Measurements from ENCODE around the gene ANAPC5.

ANAPC5 gene

DNA sequence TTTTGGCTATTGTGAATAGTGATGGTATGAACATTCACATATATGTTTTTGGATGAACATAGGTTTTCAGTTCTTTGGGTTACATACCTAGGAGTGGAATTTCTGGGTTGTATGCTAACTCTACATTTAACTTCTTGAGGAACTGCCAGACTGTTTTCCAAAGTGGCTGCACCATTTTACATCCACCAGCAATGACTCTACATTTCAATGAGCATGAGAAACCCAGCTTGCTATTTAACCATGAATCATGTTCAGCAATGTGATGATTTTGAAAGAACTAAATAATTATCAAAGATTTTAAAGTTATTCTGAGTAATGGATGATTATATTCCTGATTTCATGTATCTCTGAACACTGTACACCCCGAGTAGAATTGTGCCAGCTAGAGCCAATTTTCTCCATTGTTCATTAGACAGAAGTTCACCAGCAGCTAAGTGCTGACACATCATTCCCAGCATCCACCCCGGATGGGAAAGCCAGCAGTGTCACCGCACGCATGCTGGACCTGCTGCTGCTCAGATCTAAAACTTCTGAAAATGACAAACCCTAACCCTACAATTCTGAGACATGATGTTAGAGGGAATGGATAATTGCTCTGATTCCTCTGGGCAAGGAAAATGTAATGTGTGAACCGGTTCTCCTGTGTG lies 13.3 kb upstream of the ANAPC5 start:
- TF ChIP-seq, protein P1, sequence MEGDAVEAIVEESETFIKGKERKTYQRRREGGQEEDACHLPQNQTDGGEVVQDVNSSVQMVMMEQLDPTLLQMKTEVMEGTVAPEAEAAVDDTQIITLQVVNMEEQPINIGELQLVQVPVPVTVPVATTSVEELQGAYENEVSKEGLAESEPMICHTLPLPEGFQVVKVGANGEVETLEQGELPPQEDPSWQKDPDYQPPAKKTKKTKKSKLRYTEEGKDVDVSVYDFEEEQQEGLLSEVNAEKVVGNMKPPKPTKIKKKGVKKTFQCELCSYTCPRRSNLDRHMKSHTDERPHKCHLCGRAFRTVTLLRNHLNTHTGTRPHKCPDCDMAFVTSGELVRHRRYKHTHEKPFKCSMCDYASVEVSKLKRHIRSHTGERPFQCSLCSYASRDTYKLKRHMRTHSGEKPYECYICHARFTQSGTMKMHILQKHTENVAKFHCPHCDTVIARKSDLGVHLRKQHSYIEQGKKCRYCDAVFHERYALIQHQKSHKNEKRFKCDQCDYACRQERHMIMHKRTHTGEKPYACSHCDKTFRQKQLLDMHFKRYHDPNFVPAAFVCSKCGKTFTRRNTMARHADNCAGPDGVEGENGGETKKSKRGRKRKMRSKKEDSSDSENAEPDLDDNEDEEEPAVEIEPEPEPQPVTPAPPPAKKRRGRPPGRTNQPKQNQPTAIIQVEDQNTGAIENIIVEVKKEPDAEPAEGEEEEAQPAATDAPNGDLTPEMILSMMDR (conservative IDR thresholded peaks at IDR 0.05; ENCODE audit: low read depth), result no peak
- ChIA-PET CTCF (interaction anchor here (0.6 kb wide), 1 partner anchor 84 kb away, joined by 4 read pairs; no protein-coding TSS in a partner anchor), POLR2A (ENCODE audit: low non-redundant PET) (interaction anchor here (0.6 kb wide), 1 partner anchor 32 kb away, joined by 6 read pairs; no protein-coding TSS in a partner anchor)
- no peak overlapping the region for H3K27ac ChIP-seq
- DNase-seq (ENCODE audit: low spot score), result no peak

DNA sequence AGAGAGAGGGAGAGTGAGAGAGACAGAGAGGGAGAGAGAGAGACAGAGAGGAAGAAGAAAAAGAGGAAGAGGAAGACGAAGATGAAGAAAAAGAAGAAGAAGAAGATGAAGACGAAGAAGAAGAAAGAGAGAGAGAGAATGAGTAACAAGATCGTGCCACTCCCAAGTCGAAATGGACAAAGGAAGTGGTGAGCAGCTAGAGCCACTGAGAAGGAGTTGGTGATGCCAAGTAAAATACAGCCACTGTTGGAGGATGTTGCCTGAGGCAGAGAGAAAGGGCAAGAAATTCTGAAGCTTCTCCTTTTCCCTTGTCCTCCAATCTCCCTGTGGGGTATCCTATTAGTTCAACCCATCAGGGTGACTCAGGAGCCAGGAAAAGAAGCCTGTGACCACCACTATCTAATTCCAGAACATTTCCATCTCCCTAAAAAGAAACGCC lies 12.5 kb upstream of the ANAPC5 start:
- POLR2A ChIA-PET (ENCODE audit: low non-redundant PET), result no interaction called here
- CTCF ChIA-PET, result no interaction called here
- H3K27ac ChIP-seq, result no peak overlapping the region
- TF ChIP-seq, protein P1 (conservative IDR thresholded peaks at IDR 0.05; ENCODE audit: low read depth), result no peak
- DNase-seq (ENCODE audit: low spot score), result no peak

DNA sequence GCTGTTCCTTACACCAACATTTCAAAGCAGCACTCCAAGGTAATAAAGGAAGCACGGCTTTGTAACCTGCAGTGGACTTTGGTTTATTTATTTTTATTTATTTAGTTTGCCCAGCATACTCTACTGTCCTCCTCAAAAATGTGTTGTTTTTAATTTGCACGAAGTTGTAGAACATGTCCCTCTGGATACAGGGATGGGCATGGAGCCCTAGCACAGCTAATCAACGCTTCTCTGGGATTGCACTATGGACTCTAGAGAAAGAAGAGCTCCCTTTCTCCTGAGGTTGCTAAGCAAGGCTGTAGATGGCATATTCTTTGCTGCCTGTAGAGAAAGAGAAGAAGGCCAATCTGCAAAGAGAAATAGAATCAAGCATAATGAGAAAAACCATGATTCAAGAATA lies 5.9 kb upstream of the ANAPC5 start:
- CTCF ChIA-PET, result no interaction called here
- DNase-seq (ENCODE audit: low spot score), result no peak
- H3K27ac ChIP-seq, result no peak overlapping the region
- TF ChIP-seq, protein P1 (conservative IDR thresholded peaks at IDR 0.05; ENCODE audit: low read depth), result no peak
- POLR2A ChIA-PET (ENCODE audit: low non-redundant PET), result no interaction called here

DNA sequence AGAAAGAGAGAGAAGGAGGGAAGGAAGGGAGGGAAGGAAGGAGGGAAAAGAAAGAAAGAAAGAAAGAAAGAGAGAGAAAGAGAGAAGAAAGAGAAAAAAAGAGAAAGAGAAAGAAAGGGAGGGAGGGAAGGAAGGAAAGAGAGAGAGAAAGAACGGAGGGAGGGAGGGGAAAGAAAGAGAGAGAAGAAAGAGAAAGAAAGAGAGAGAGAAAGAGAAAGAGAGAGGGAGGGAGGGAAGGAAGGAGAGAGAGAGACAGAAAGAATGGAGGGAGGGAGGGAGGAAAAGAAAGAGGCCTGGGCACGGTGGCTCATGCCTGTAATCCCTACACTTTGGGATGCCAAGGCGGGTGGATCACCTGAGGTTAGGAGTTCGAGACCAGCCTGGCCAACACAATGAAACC lies 5.1 kb upstream of the ANAPC5 start:
- TF ChIP-seq, protein P1 (conservative IDR thresholded peaks at IDR 0.05; ENCODE audit: low read depth), result no peak

DNA sequence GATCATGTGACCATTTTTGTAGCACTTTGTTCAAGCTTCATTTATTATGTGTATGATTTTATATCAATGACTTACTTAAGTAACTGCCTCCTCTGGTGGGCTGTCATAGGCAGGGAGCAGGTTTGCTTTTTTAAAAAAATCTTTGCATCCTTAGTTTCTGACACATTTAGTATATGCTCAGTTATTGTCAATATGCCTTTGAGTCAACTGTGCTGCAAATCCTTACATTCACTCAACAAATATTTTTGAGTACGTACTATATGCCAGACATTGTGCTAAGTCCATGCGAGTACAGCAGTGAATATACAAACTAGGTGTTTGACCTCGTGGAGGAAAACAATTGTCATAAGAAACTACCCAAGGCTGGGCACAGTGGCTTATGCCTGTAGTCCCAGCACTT lies 4.4 kb upstream of the ANAPC5 start:
- TF ChIP-seq, protein P1 (conservative IDR thresholded peaks at IDR 0.05; ENCODE audit: low read depth), result no peak
- CTCF ChIA-PET, result no interaction called here
- POLR2A ChIA-PET (ENCODE audit: low non-redundant PET), result no interaction called here
- DNase-seq (ENCODE audit: low spot score), result no peak
- no peak overlapping the region for H3K27ac ChIP-seq

More for the DNA sequence above, 5.1 kb upstream of the ANAPC5 start:
- ChIA-PET POLR2A (ENCODE audit: low non-redundant PET) (no interaction called here), CTCF (no interaction called here)
- no peak overlapping the region for H3K27ac ChIP-seq
- no peak for DNase-seq (ENCODE audit: low spot score)

DNA sequence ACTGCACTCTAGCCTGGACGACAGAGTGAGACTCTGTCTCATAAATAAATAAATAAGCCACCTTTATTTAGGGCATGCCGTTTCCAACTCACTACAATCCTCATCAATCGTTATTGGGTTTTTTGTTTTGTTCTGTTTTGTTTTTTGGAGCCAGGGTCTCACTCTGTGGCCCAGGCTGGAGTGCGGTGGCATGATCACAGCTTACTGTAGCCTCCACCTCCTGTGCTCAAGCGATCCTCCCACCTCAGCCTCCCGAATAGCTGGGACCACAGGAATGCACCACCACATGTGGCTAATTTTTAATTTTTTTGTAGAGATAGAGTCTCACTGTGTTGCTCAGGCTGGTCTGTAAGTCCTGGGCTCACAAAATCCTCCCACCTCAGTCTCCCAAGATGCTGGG lies 3.6 kb upstream of the ANAPC5 start:
- ChIA-PET POLR2A (ENCODE audit: low non-redundant PET) (no interaction called here), CTCF (no interaction called here)
- no peak overlapping the region for H3K27ac ChIP-seq
- DNase-seq (ENCODE audit: low spot score), result no peak
- TF ChIP-seq, protein P1 (conservative IDR thresholded peaks at IDR 0.05; ENCODE audit: low read depth), result no peak
